ENCODE results near the gene OR4Q3. TPM values are rescaled to one million over a fixed set of nuclear protein-coding genes. Genes with fewer than 3 reads are reported as not detected.
"Not testable (repeated sequence)": the region's sequence is repeated elsewhere in the genome, so short reads cannot be mapped to it uniquely, and the experiment has no call there.

OR4Q3 gene
- total RNA-seq, 1 experiment from 2014 or later = not detected

DNA sequence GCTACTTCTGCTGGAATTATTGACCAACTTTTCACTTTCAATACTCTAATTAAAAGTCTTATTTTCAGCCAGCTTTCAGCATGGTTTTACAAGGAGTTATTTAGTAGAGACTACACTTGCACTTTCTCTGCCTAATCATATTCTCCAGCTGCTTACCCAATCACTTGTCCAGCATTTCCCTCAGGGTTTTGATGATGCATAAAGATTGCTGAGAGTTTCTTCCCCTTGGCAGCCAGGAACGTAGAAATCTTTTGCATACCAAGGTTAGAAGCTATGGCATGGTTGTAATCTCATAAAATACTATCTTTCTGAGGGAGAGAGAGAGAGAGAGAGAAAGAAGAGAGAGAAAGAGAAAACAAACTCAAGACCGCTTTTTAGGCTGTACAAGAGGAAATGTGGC, 10.8 kb downstream of the OR4Q3 start:
- TF ChIP-seq EZH2 (IDR thresholded peaks at IDR 0.05; ENCODE audit: low read depth) = no peak
- TF ChIP-seq, protein P1, sequence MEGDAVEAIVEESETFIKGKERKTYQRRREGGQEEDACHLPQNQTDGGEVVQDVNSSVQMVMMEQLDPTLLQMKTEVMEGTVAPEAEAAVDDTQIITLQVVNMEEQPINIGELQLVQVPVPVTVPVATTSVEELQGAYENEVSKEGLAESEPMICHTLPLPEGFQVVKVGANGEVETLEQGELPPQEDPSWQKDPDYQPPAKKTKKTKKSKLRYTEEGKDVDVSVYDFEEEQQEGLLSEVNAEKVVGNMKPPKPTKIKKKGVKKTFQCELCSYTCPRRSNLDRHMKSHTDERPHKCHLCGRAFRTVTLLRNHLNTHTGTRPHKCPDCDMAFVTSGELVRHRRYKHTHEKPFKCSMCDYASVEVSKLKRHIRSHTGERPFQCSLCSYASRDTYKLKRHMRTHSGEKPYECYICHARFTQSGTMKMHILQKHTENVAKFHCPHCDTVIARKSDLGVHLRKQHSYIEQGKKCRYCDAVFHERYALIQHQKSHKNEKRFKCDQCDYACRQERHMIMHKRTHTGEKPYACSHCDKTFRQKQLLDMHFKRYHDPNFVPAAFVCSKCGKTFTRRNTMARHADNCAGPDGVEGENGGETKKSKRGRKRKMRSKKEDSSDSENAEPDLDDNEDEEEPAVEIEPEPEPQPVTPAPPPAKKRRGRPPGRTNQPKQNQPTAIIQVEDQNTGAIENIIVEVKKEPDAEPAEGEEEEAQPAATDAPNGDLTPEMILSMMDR (conservative IDR thresholded peaks at IDR 0.05) = no peak
- Histone ChIP-seq H2AFZ (no peak overlapping the region), H3K9me2 (ENCODE audit: insufficient read depth) (no peaks in the 10 kb centered on the region), H3K4me3 (no peak overlapping the region), H3K9me3 (ENCODE audit: insufficient read depth, low read depth) (no peaks in the 10 kb centered on the region), H4K20me1 (ENCODE audit: insufficient read depth) (no peaks in the 10 kb centered on the region), H3F3A (ENCODE audit: insufficient read depth, low read depth) (no peaks in the 10 kb centered on the region), H3K27ac (no peak overlapping the region), H3K4me2 (no peak overlapping the region), H3K36me3 (ENCODE audit: low read depth) (no peaks in the 10 kb centered on the region), H3K79me2 (ENCODE audit: low read depth) (no peaks in the 10 kb centered on the region), H3K4me1 (replicated peaks; ENCODE audit: insufficient read depth) (no peaks in the 10 kb centered on the region), H3K27me3 (ENCODE audit: insufficient read depth, low read depth) (no peaks in the 10 kb centered on the region)
- ChIA-PET CTCF (no interaction called here), POLR2A (ENCODE audit: unreplicated experiment) (no interaction called here)
- intact Hi-C loops (cut with micrococcal nuclease; ENCODE audit: unreplicated experiment) = no loop called here
- BruUV-seq (replicated peaks) = no TSS peak
- no peak for DNase-seq

DNA sequence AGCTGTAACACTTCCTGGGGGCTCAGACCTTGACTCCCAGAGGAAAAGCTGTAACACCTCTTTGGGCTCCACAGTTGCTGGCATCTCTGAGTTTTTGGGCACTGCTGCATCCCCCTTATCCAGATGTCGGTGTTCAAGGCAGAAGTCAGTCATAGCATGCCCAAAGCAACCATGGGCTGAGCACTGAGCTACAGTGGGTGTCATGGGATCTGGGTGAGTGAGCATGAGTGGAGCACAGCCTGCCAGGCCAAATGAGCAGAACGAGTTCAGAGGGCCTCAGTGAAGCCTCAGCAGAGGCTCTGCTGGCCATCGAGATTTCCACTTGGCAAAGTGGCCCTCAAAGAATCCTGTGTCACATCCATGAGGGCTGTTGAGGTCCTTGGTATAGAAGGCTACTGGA, 28.1 kb downstream of the OR4Q3 start:
- H3K9me3 ChIP-seq (ENCODE audit: insufficient read depth, low read depth); intact Hi-C loops (cut with micrococcal nuclease; ENCODE audit: unreplicated experiment); BruUV-seq (replicated peaks); H3K36me3 ChIP-seq (ENCODE audit: low read depth); H2AFZ ChIP-seq; H3K4me1 ChIP-seq (replicated peaks; ENCODE audit: insufficient read depth); H3K27ac ChIP-seq; H3K9me2 ChIP-seq (ENCODE audit: insufficient read depth); H4K20me1 ChIP-seq (ENCODE audit: insufficient read depth); H3K27me3 ChIP-seq (ENCODE audit: insufficient read depth, low read depth); H3K4me3 ChIP-seq; DNase-seq; CTCF ChIA-PET; H3K79me2 ChIP-seq (ENCODE audit: low read depth); H3K4me2 ChIP-seq; H3F3A ChIP-seq (ENCODE audit: insufficient read depth, low read depth); POLR2A ChIA-PET (ENCODE audit: unreplicated experiment): not testable (repeated sequence)

DNA sequence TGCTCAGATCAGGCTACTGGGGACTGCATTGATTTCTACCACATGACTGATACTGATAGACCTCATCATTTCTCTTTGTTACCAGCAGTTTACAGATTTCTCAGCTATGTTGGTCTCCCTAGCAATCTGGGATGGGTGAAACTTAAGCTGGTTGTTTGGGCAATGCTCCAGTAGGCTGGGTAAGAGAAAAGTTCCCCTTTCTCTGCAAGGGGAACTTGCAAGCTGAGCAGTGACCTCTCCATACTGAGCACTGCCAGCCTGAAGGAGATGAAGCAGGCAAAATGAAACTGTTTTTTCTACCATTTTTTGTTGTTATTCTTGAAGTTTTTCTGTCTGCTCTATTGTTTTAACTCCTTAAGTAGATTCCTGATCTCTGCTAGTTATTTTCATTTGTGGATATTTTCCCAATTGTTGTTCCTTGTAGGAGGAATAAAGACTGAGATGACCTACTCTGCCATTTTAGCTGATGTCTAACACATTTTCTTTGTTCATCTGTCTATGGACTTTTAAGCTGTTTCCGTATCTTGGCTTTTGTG, 28.6 kb downstream of the OR4Q3 start:
- Histone ChIP-seq H3K9me3 (ENCODE audit: insufficient read depth, low read depth) (no peaks in the 10 kb centered on the region), H3K4me3 (no peak overlapping the region), H3K27me3 (ENCODE audit: insufficient read depth, low read depth) (no peaks in the 10 kb centered on the region), H2AFZ (no peak overlapping the region), H3K79me2 (ENCODE audit: low read depth) (no peaks in the 10 kb centered on the region), H3K36me3 (ENCODE audit: low read depth) (no peaks in the 10 kb centered on the region), H3K4me1 (replicated peaks; ENCODE audit: insufficient read depth) (no peaks in the 10 kb centered on the region), H3K9me2 (ENCODE audit: insufficient read depth) (no peaks in the 10 kb centered on the region), H3K4me2 (no peak overlapping the region), H3K27ac (no peak overlapping the region), H3F3A (ENCODE audit: insufficient read depth, low read depth) (no peaks in the 10 kb centered on the region), H4K20me1 (ENCODE audit: insufficient read depth) (no peaks in the 10 kb centered on the region)
- no peak for DNase-seq
- no TSS peak for BruUV-seq (replicated peaks)
- intact Hi-C loops (cut with micrococcal nuclease; ENCODE audit: unreplicated experiment) = no loop called here
- ChIA-PET POLR2A (ENCODE audit: unreplicated experiment) (no interaction called here), CTCF (no interaction called here)
- no peak for TF ChIP-seq EZH2 (IDR thresholded peaks at IDR 0.05; ENCODE audit: low read depth)
- TF ChIP-seq, protein P1 (conservative IDR thresholded peaks at IDR 0.05) = no peak

DNA sequence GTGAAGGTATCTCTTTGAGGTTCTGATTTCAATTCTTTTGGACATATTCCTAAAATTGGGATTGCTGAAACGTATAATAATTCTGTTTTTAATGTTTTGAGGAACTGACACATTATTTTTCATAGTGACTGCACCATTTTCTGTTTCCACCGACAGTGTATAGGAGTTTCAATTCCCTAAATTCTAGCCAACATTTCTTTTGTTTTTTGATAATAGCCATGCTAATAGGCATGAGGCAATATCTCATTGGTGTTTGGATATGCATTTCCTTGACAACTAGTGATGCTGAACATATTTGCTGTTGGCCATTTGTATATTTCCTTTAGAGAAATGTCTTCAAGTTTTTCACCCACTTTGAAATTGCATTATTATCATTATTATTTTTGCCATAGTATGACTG, 29.1 kb downstream of the OR4Q3 start:
- H3K27ac ChIP-seq; intact Hi-C loops (cut with micrococcal nuclease; ENCODE audit: unreplicated experiment); CTCF ChIA-PET; H3K9me3 ChIP-seq (ENCODE audit: insufficient read depth, low read depth); H3F3A ChIP-seq (ENCODE audit: insufficient read depth, low read depth); H4K20me1 ChIP-seq (ENCODE audit: insufficient read depth); POLR2A ChIA-PET (ENCODE audit: unreplicated experiment); BruUV-seq (replicated peaks); H3K4me1 ChIP-seq (replicated peaks; ENCODE audit: insufficient read depth); H3K36me3 ChIP-seq (ENCODE audit: low read depth); H3K9me2 ChIP-seq (ENCODE audit: insufficient read depth); DNase-seq; H2AFZ ChIP-seq; H3K27me3 ChIP-seq (ENCODE audit: insufficient read depth, low read depth); H3K4me3 ChIP-seq; H3K4me2 ChIP-seq; H3K79me2 ChIP-seq (ENCODE audit: low read depth): not testable (repeated sequence)

DNA sequence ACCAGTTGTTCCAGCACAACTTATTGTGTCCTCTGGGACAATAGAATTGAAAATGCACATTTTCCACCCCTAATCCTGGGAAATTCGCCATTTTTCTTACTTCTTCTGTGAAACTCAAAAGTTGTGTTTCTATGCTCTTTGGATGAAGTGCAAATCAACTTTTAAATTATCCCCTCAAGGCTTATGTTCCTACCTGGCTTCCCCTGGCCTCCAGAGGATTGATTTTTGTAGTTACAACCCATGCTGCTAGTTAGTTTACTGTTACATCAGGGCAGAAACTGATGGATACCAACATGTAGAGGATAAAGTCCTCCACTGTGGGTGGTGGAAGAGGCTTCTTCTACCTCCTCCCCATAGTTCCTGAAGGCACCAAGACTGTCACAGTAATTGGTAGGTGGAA, 29.8 kb downstream of the OR4Q3 start, which contains the start of gene OR4M1:
TSS of gene OR4M1 (plus strand) at position 301 of the 400 bp plus-strand sequence. CDS start 6,819 bp downstream, outside the sequence.
- CTCF ChIA-PET; H3K27ac ChIP-seq; H2AFZ ChIP-seq; H3K4me2 ChIP-seq; H3K27me3 ChIP-seq (ENCODE audit: insufficient read depth, low read depth); intact Hi-C loops (cut with micrococcal nuclease; ENCODE audit: unreplicated experiment); H3K4me1 ChIP-seq (replicated peaks; ENCODE audit: insufficient read depth); H4K20me1 ChIP-seq (ENCODE audit: insufficient read depth); H3K79me2 ChIP-seq (ENCODE audit: low read depth); H3K4me3 ChIP-seq; H3K36me3 ChIP-seq (ENCODE audit: low read depth); DNase-seq; H3K9me3 ChIP-seq (ENCODE audit: insufficient read depth, low read depth); H3F3A ChIP-seq (ENCODE audit: insufficient read depth, low read depth); H3K9me2 ChIP-seq (ENCODE audit: insufficient read depth); POLR2A ChIA-PET (ENCODE audit: unreplicated experiment); BruUV-seq (replicated peaks): not testable (repeated sequence)
